K562 (cell line): ENCODE results near the gene LCNL1. TPM values are rescaled to one million over a fixed set of nuclear protein-coding genes. Genes with fewer than 3 reads are reported as not detected.

Experiments used
- ATAC-seq: fragments of 200-7000 bp; cut with Tn5 transposase; 3 replicates; pipeline ENCODE4 v1.9.1; 2020; ENCODE audit warnings: moderate library complexity
- BruUV-seq: library from RNA; stranded (reverse); fragments of 400-500 nt; replicated peaks from 2 replicates; lab custom pipeline; 2021; lab: Mats Ljungman, UMichigan
- CTCF ChIA-PET: fragments of 300-600 bp; formaldehyde crosslinking; extraction: SDS; loops from one replicate; lab custom pipeline; 2021; ENCODE audit warnings: low intra/inter-chr PET ratio; lab: Yijun Ruan, JAX
- POLR2A ChIA-PET: fragments of 300-600, 350-650 bp; sonication (Branson Sonifier 250); formaldehyde crosslinking; extraction: SDS; loops from one replicate; lab custom pipeline; 2021; ENCODE audit warnings: antibody characterized with exemption, inconsistent platforms; lab: Yijun Ruan, JAX
- DNase-seq, 4 experiments: peaks; one replicate each; pipeline versions ENCODE4 v3.0.0 to v3.0.0-alpha.2; 2011 to 2018; ENCODE audit warnings: low spot score in 3 of 4, mixed read lengths in 3 of 4; ENCODE audit errors: extremely low read depth in 1 of 4
- FAIRE-seq: peaks from 2 replicates; lab custom pipeline; 2011; peaks lifted over from hg19 to GRCh38; lab: Jason Lieb, UNC
- H2AFZ ChIP-seq: 2 replicates; pipeline ENCODE4 v1.6.0; 2011; ENCODE audit warnings: low read depth, low read length, control low read depth, inconsistent platforms
- H3K27ac ChIP-seq: fragments of 200-600 bp; 3 replicates; pipeline ENCODE4 v1.8.0; 2011; ENCODE audit warnings: low read depth, mild to moderate bottlenecking, control low read depth, inconsistent platforms, low read length, moderate library complexity, mixed read lengths; ENCODE audit errors: extremely low read depth
- H3K27me3 ChIP-seq, 2 experiments: fragments of 300-600 bp in 1 of 2; 2 replicates in 1 of 2; 3 replicates in 1 of 2; pipeline versions ENCODE4 v1.6.0 to v1.8.0; 2011; ENCODE audit warnings: inconsistent platforms in 2 of 2, low read length in 2 of 2, mild to moderate bottlenecking in 1 of 2, mixed read lengths in 1 of 2, moderate library complexity in 1 of 2; ENCODE audit not compliant: control insufficient read depth in 2 of 2, insufficient read depth in 2 of 2
- H3K36me3 ChIP-seq: fragments of 300-600 bp; 3 replicates; pipeline ENCODE4 v1.8.0; 2011; ENCODE audit warnings: mild to moderate bottlenecking, low read length, inconsistent platforms; ENCODE audit not compliant: control insufficient read depth, insufficient read depth
- H3K4me1 ChIP-seq, 2 experiments: fragments of 200-600 bp in 1 of 2; replicated peaks in 1 of 2; 2 replicates in 1 of 2; 3 replicates in 1 of 2; pipeline versions ENCODE4 v1.5.1 to v1.8.0; 2011; ENCODE audit warnings: inconsistent platforms in 2 of 2, low read length in 2 of 2, mild to moderate bottlenecking in 1 of 2, mixed read lengths in 1 of 2, moderate library complexity in 1 of 2; ENCODE audit not compliant: control insufficient read depth in 2 of 2, insufficient read depth in 2 of 2
- H3K4me2 ChIP-seq: 2 replicates; pipeline ENCODE4 v1.6.1; 2011; ENCODE audit warnings: low read length, control low read depth, inconsistent platforms, mixed read lengths; ENCODE audit not compliant: insufficient read depth
- H3K4me3 ChIP-seq: fragments of 200-600 bp; sonication (generic), shearing (Covaris generic); 2 replicates; pipeline ENCODE4 v1.5.1; 2016; ENCODE audit warnings: control low read depth, inconsistent platforms
- H3K79me2 ChIP-seq: fragments of 200-600 bp; 3 replicates; pipeline ENCODE4 v1.8.0; 2011; ENCODE audit warnings: low read length, inconsistent platforms; ENCODE audit not compliant: control insufficient read depth, insufficient read depth
- H3K9ac ChIP-seq, 2 experiments: 2 replicates each; pipeline versions ENCODE4 v1.6.0 to v1.6.1; 2011; ENCODE audit warnings: low read depth in 2 of 2, low read length in 2 of 2, control low read depth in 1 of 2, inconsistent platforms in 1 of 2, mild to moderate bottlenecking in 1 of 2, mixed read lengths in 1 of 2; ENCODE audit not compliant: insufficient read depth in 1 of 2
- H3K9me1 ChIP-seq: one replicate; pipeline ENCODE4 v1.6.0; 2011; ENCODE audit warnings: inconsistent platforms, mild to moderate bottlenecking, low read length, moderate library complexity; ENCODE audit not compliant: control insufficient read depth, insufficient read depth
- H3K9me3 ChIP-seq: replicated peaks from 2 replicates; pipeline ENCODE4 v1.5.1; 2011; ENCODE audit warnings: low read depth, low read length, inconsistent platforms; ENCODE audit not compliant: control insufficient read depth, insufficient read depth
- H4K20me1 ChIP-seq: replicated peaks from 2 replicates; pipeline ENCODE4 v1.6.1; 2011; ENCODE audit warnings: low read length, inconsistent platforms, mixed read lengths; ENCODE audit not compliant: control insufficient read depth, insufficient read depth
- CBX2 ChIP-seq: fragments of 200-600 bp; sonication (generic); IDR thresholded peaks from one replicate; pipeline ENCODE4 v1.6.1; 2012; ENCODE audit warnings: mild to moderate bottlenecking, low read length, inconsistent platforms; ENCODE audit not compliant: insufficient read depth, poor library complexity, severe bottlenecking
- DIDO1 ChIP-seq: fragments of 450-650 bp; IDR thresholded peaks from 2 replicates; pipeline ENCODE4 v1.6.1; 2016; ENCODE audit warnings: low read depth, missing biosample characterization, missing genetic modification characterization
- NR3C1 ChIP-seq: sonication (generic); formaldehyde crosslinking; IDR thresholded peaks from 2 replicates; pipeline ENCODE4 v1.8.1; 2022; ENCODE audit warnings: missing genetic modification reagents
- PRPF4 ChIP-seq: fragments of 200-400 bp; formaldehyde crosslinking; IDR thresholded peaks from one replicate; pipeline ENCODE4 v1.6.1; 2017; ENCODE audit warnings: low read length, low read depth, mild to moderate bottlenecking; ENCODE audit not compliant: insufficient read depth, poor library complexity, severe bottlenecking
- TEAD4 ChIP-seq, 2 experiments: sonication (generic) in 1 of 2; formaldehyde crosslinking in 1 of 2; IDR thresholded peaks; 2 replicates each; pipeline versions ENCODE4 v1.6.1 to v1.8.0; 2012 to 2022; ENCODE audit warnings: borderline replicate concordance in 1 of 2, inconsistent platforms in 1 of 2, low read length in 1 of 2, mild to moderate bottlenecking in 1 of 2, missing genetic modification reagents in 1 of 2
- TFAP4 ChIP-seq: sonication (generic); formaldehyde crosslinking; IDR thresholded peaks from 2 replicates; pipeline ENCODE4 v1.8.0; 2022; ENCODE audit warnings: missing genetic modification reagents, mild to moderate bottlenecking, moderate library complexity, borderline replicate concordance
- ZNF696 ChIP-seq: fragments of 250-450 bp; sonication (Bioruptor Pico); conservative IDR thresholded peaks from 2 replicates; pipeline ENCODE4 v1.4.0; 2020; ENCODE audit warnings: mild to moderate bottlenecking, moderate library complexity
- ZNF699 ChIP-seq: fragments of 250-450 bp; sonication (Bioruptor Pico); IDR thresholded peaks from 2 replicates; pipeline ENCODE4 v1.8.0; 2021; ENCODE audit warnings: mild to moderate bottlenecking, moderate library complexity; ENCODE audit not compliant: insufficient replicate concordance
- WGBS: fragments of 100-300 bp; shearing (Covaris generic); methylation state at CpG from one replicate; pipeline ENCODE4 v1.1.6; 2016; ENCODE audit warnings: low coverage, mixed read lengths; ENCODE audit not compliant: insufficient coverage; ENCODE audit errors: missing lambda C conversion rate; 5-methylcytosine and 5-hydroxymethylcytosine counted together
- in situ Hi-C: fragments of 300-500 bp; cut with MboI; formaldehyde crosslinking; loops from 4 replicates; pipeline ENCODE4 v1.15.0; 2018; ENCODE audit warnings: inconsistent platforms, mixed read lengths
- intact Hi-C: fragments of 100-400 bp; cut with micrococcal nuclease; formaldehyde crosslinking; loops from 2 replicates; pipeline ENCODE4 v1.14.2; 2022
- polyA plus RNA-seq, 8 experiments: library from polyadenylated mRNA; depleted of rRNA in 4 of 8; stranded (reverse) in 5 of 8; unstranded in 3 of 8; fragments of >200 nt; fragmentation: Nextera tagmentation in 2 of 8; fragmentation: Illumina TruSeq in 1 of 8; extraction: Ambion mirVana in 2 of 8; extraction: Trizol in 1 of 8; gene quantifications; 2 replicates each; pipeline versions ENCODE4 v1.2.1 to v1.2.3, GENCODE V29; 2011 to 2014; ENCODE audit warnings: inconsistent platforms in 1 of 8, missing spikeins in 1 of 8
- total RNA-seq, 7 experiments: library from RNA; depleted of rRNA in 6 of 7; stranded (reverse); fragments of >200 nt in 6 of 7; fragmentation: Illumina TruSeq in 2 of 7; extraction: Trizol in 2 of 7; gene quantifications; 2 replicates each; pipeline versions ENCODE4 v1.2.1 to v1.2.3, GENCODE V29; 2011 to 2021; ENCODE audit warnings: low replicate concordance in 1 of 7

The LCNL1 gene
- total and polyA plus RNA-seq, 9 of the 15 experiments (the other 6 are each of a cell fraction or from before 2014, with no cell fraction given): 0.04 to 0.16 (median 0.04) TPM; not detected in 4

DNA sequence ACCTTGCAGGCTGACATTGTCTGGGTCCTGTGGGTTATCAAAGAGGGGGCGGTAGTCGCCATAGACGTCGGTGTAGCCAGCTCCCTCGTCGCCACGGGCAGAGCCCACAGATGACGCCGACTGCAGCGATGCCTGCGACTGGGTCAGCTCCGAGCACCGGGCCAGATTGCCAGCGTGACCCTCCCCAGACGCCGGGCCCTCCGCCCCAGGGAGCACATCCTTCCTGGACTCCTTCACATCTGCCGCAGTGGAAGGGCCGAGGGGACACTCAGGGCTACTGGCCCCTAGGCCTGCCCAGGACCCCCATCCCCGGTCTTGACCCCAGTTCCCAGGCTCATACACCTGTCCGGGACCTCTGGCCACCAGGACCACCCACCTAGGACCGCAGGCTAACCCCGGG lies 31.4 kb downstream of the LCNL1 start:
- ATAC-seq (no peak), FAIRE-seq (no peak), DNase-seq (no peak)
- H3K27me3 ChIP-seq: no peaks in the 10 kb centered on the region
- no peak overlapping the region for H3K4me3 ChIP-seq
- H3K27ac ChIP-seq: no peak overlapping the region
- BruUV-seq: no TSS peak
- no peak overlapping the region for H3K4me2 ChIP-seq
- TF ChIP-seq TFAP4 (no peak), ZNF699 (CRISPR knock-in tag) (no peak), NR3C1 (CRISPR knock-in tag) (no peak), PRPF4 (no peak), TEAD4 (IDR thresholded peaks at IDR 0.05; ENCODE audit: low read length) (no peak), TEAD4 (CRISPR knock-in tag; IDR thresholded peaks at IDR 0.05; ENCODE audit: borderline replicate concordance) (no peak), CBX2 (no peak), DIDO1 (tag) (no peak), ZNF696 (CRISPR knock-in tag) (no peak)
- WGBS: 84% methylated on average over 18 of the region's 23 CpGs
- no peak overlapping the region; a peak in 1 of 4 replicates for H3K9ac ChIP-seq
- no peaks in the 10 kb centered on the region for H3K9me1 ChIP-seq
- peaks cover 0 to 72% of the 10 kb centered on the region in 2 experiments; a peak in 2 of 5 replicates for H3K4me1 ChIP-seq
- no peaks in the 10 kb centered on the region for H4K20me1 ChIP-seq
- in situ Hi-C loops: no loop called here
- intact Hi-C loops: no loop called here
- ChIA-PET CTCF (no interaction called here), POLR2A (interaction anchor here (0.6 to 1.1 kb wide), 2 partner anchors 21 to 23 kb away, joined by 3 read pairs; no protein-coding TSS in a partner anchor)
- H3K79me2 ChIP-seq: no peaks in the 10 kb centered on the region
- H3K36me3 ChIP-seq: no peaks in the 10 kb centered on the region
- H2AFZ ChIP-seq: no peak overlapping the region
- no peaks in the 10 kb centered on the region for H3K9me3 ChIP-seq
